Measurements from ENCODE around the gene PLEKHA5. TPM values are rescaled to one million over a fixed set of nuclear protein-coding genes. Genes with fewer than 3 reads are reported as not detected.

The PLEKHA5 gene
- polyA plus RNA-seq, 1 of the 3 experiments (the other 2 are of a cell fraction): 7.1 TPM

DNA sequence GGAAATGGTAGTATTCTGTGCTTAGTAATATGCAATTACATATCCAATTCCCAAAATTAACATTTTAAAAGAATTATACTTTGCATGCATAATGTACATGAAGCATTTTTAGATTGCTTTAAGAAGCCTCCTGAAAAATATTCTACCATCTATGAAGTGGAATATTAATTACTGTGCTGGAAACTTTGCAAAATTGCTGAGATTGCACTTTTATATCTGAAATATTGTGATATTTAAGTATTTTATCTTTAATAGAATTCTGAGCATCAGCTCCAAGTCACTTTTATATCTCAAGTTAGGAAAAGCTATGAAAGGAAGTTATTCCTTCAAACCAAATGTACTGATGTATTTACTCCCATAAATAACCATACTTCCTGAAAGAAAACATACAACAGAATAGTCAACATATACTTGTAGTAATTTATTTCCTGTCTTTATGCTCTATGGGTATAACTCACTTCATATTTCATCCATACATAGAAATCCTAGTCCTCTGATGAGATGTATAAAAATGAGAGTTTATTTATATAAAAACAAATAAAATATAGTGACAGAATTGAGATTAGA is 152.7 kb downstream of the PLEKHA5 start:
- ChIA-PET POLR2A (no interaction called here), CTCF (no interaction called here)
- Histone ChIP-seq H3K4me2 (no peak overlapping the region), H3K4me3 (ENCODE audit: low read depth in 2 of 2, low read length in 1 of 2) (no peak overlapping the region), H3K4me1 (ENCODE audit: control insufficient read depth in 1 of 2, insufficient read depth in 2 of 2, low read depth in 1 of 2, low read length in 1 of 2) (peaks cover 2 to 4% of the 10 kb centered on the region in 2 experiments; a peak in 3 of 4 replicates), H2AFZ (ENCODE audit: low read depth) (no peak overlapping the region), H3K9me3 (no peaks in the 10 kb centered on the region), H3K79me2 (ENCODE audit: insufficient read depth) (no peaks in the 10 kb centered on the region), H3K9me2 (no peaks in the 10 kb centered on the region), H3K27ac (ENCODE audit: low read depth in 2 of 2, low read length in 1 of 2) (no peak overlapping the region), H4K20me1 (ENCODE audit: insufficient read depth) (no peaks in the 10 kb centered on the region), H3F3A (replicated peaks; ENCODE audit: insufficient read depth) (peaks cover 6% of the 10 kb centered on the region), H3K9ac (no peak overlapping the region), H3K27me3 (ENCODE audit: insufficient read depth) (no peaks in the 10 kb centered on the region), H3K36me3 (replicated peaks in 1 of 2; ENCODE audit: control insufficient read depth in 1 of 2, insufficient read depth in 2 of 2, low read length in 1 of 2) (peaks cover 0 to 24% of the 10 kb centered on the region in 2 experiments)
- TF ChIP-seq, protein P1, sequence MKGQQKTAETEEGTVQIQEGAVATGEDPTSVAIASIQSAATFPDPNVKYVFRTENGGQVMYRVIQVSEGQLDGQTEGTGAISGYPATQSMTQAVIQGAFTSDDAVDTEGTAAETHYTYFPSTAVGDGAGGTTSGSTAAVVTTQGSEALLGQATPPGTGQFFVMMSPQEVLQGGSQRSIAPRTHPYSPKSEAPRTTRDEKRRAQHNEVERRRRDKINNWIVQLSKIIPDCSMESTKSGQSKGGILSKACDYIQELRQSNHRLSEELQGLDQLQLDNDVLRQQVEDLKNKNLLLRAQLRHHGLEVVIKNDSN (IDR thresholded peaks at IDR 0.05; ENCODE audit: borderline replicate concordance, low read depth): no peak
- TF ChIP-seq MAX (IDR thresholded peaks at IDR 0.05; ENCODE audit: low read depth) (no peak), FOSL2 (IDR thresholded peaks at IDR 0.05; ENCODE audit: borderline replicate concordance, low read depth) (no peak), SMC3 (IDR thresholded peaks at IDR 0.05; ENCODE audit: low read depth, low read length) (no peak), JUND (IDR thresholded peaks at IDR 0.05) (no peak), RAD21 (IDR thresholded peaks at IDR 0.05; ENCODE audit: low read length) (no peak), FOXJ3 (CRISPR knock-in tag; IDR thresholded peaks at IDR 0.05) (no peak), RXRA (IDR thresholded peaks at IDR 0.05; ENCODE audit: borderline replicate concordance, low read depth) (no peak), RFX5 (IDR thresholded peaks at IDR 0.05; ENCODE audit: low read length) (no peak), FOXM1 (IDR thresholded peaks at IDR 0.05; ENCODE audit: low read depth) (no peak), MXI1 (IDR thresholded peaks at IDR 0.05; ENCODE audit: low read depth, low read length) (no peak), SIN3A (IDR thresholded peaks at IDR 0.05; ENCODE audit: borderline replicate concordance, low read depth, low read length) (no peak), MEF2A (IDR thresholded peaks at IDR 0.05; ENCODE audit: borderline replicate concordance, low read depth) (no peak)
- TF ChIP-seq, protein P2, sequence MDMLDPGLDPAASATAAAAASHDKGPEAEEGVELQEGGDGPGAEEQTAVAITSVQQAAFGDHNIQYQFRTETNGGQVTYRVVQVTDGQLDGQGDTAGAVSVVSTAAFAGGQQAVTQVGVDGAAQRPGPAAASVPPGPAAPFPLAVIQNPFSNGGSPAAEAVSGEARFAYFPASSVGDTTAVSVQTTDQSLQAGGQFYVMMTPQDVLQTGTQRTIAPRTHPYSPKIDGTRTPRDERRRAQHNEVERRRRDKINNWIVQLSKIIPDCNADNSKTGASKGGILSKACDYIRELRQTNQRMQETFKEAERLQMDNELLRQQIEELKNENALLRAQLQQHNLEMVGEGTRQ (IDR thresholded peaks at IDR 0.05; ENCODE audit: borderline replicate concordance, low read depth, low read length): no peak
- TF ChIP-seq, protein P3, sequence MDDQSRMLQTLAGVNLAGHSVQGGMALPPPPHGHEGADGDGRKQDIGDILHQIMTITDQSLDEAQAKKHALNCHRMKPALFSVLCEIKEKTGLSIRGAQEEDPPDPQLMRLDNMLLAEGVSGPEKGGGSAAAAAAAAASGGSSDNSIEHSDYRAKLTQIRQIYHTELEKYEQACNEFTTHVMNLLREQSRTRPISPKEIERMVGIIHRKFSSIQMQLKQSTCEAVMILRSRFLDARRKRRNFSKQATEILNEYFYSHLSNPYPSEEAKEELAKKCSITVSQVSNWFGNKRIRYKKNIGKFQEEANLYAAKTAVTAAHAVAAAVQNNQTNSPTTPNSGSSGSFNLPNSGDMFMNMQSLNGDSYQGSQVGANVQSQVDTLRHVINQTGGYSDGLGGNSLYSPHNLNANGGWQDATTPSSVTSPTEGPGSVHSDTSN (IDR thresholded peaks at IDR 0.05): no peak
- TF ChIP-seq, protein P4, sequence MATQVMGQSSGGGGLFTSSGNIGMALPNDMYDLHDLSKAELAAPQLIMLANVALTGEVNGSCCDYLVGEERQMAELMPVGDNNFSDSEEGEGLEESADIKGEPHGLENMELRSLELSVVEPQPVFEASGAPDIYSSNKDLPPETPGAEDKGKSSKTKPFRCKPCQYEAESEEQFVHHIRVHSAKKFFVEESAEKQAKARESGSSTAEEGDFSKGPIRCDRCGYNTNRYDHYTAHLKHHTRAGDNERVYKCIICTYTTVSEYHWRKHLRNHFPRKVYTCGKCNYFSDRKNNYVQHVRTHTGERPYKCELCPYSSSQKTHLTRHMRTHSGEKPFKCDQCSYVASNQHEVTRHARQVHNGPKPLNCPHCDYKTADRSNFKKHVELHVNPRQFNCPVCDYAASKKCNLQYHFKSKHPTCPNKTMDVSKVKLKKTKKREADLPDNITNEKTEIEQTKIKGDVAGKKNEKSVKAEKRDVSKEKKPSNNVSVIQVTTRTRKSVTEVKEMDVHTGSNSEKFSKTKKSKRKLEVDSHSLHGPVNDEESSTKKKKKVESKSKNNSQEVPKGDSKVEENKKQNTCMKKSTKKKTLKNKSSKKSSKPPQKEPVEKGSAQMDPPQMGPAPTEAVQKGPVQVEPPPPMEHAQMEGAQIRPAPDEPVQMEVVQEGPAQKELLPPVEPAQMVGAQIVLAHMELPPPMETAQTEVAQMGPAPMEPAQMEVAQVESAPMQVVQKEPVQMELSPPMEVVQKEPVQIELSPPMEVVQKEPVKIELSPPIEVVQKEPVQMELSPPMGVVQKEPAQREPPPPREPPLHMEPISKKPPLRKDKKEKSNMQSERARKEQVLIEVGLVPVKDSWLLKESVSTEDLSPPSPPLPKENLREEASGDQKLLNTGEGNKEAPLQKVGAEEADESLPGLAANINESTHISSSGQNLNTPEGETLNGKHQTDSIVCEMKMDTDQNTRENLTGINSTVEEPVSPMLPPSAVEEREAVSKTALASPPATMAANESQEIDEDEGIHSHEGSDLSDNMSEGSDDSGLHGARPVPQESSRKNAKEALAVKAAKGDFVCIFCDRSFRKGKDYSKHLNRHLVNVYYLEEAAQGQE (IDR thresholded peaks at IDR 0.05; ENCODE audit: low read depth, low read length): no peak
- no peak for DNase-seq
